ENCODE measurements around the gene ALOX12B. TPM values are rescaled to one million over a fixed set of nuclear protein-coding genes. Genes with fewer than 3 reads are reported as not detected.

The ALOX12B gene
- total and polyA plus RNA-seq, 2 of the 13 experiments (the other 11 are each of a cell fraction or from before 2014, with no cell fraction given), result 0.13 TPM; not detected in 1

GRCh38 chr17:8038954-8039610, 48.4 kb downstream of the ALOX12B start, which contains the start of gene ALOX15B:
ALOX15B (plus strand) TSS chr17:8039059; CDS start chr17:8039156, 97 bp downstream.
- Histone ChIP-seq H3K4me3 (replicated peaks in 1 of 3; ENCODE audit: insufficient read depth in 1 of 3, low read depth in 2 of 3, low read length in 3 of 3) (no peak within 1 kb of the TSS), H3K79me2 (ENCODE audit: insufficient read depth, low read length) (no peaks in the 10 kb centered on the region), H3K4me2 (ENCODE audit: low read depth, low read length) (no peak within 1 kb of the TSS), H3K9me3 (ENCODE audit: low read length) (no peaks in the 10 kb centered on the region), H3K9ac (ENCODE audit: insufficient read depth, low read depth, low read length) (no peak within 1 kb of the TSS), H3K27ac (ENCODE audit: extremely low read length, insufficient read depth, low read length) (no peak within 1 kb of the TSS), H4K20me1 (ENCODE audit: insufficient read depth, low read length) (no peaks in the 10 kb centered on the region; the same call in 1 of the 2 replicates), H2AFZ (ENCODE audit: low read length) (no peak within 1 kb of the TSS), H3K4me1 (ENCODE audit: insufficient read depth, low read length) (peaks cover 16% of the 10 kb centered on the region; the same call in 1 of the 2 replicates), H3K27me3 (ENCODE audit: control insufficient read depth in 1 of 2, insufficient read depth in 2 of 2, low read length in 2 of 2) (peaks cover 0 to 33% of the 10 kb centered on the region in 2 experiments; a peak in 2 of 5 replicates), H3K36me3 (replicated peaks in 1 of 2; ENCODE audit: control insufficient read depth in 1 of 2, insufficient read depth in 2 of 2, low read length in 2 of 2) (no peaks in the 10 kb centered on the region)
- no TSS peak for BruUV-seq (replicated peaks)
- ATAC-seq (no peak), FAIRE-seq (no peak), DNase-seq (ENCODE audit: low spot score) (no peak)
- POLR2A ChIA-PET, result no interaction called here
- no peak for TF ChIP-seq ZNF337 (CRISPR knock-in tag; IDR thresholded peaks at IDR 0.05; ENCODE audit: borderline replicate concordance, low read depth)
- TF ChIP-seq CSRNP1 (CRISPR knock-in tag; IDR thresholded peaks at IDR 0.05), result no peak
- 56% methylated on average over 21 of the region's 37 CpGs for WGBS (ENCODE audit: low lambda C conversion rate)
- in situ Hi-C loops (cut with HindIII; ENCODE audit: extremely low pct_ligation_motif_present, low pct_unique_long_range_greater_than_20kb), result no loop called here
- intact Hi-C loops (cut with micrococcal nuclease; ENCODE audit: unreplicated experiment), result no loop called here
- CTCF ChIA-PET (ENCODE audit: low intra/inter-chr PET ratio, low total read pairs), result no interaction called here

GRCh38 chr17:8032442-8032841, 55.1 kb downstream of the ALOX12B start:
- H3K79me2 ChIP-seq (ENCODE audit: insufficient read depth, low read length), result no peaks in the 10 kb centered on the region
- no peaks in the 10 kb centered on the region for H3K36me3 ChIP-seq (replicated peaks in 1 of 2; ENCODE audit: control insufficient read depth in 1 of 2, insufficient read depth in 2 of 2, low read length in 2 of 2)
- no peak overlapping the region for H3K4me2 ChIP-seq (ENCODE audit: low read depth, low read length)
- H2AFZ ChIP-seq (ENCODE audit: low read length), result no peak overlapping the region
- ChIA-PET POLR2A (interaction anchor here (1.9 kb wide), 1 partner anchor 24 kb away, joined by 6 read pairs; no protein-coding TSS in a partner anchor), CTCF (ENCODE audit: low intra/inter-chr PET ratio, low total read pairs) (no interaction called here)
- no peaks in the 10 kb centered on the region for H4K20me1 ChIP-seq (ENCODE audit: insufficient read depth, low read length)
- no peak overlapping the region for H3K4me3 ChIP-seq (replicated peaks in 1 of 3; ENCODE audit: insufficient read depth in 1 of 3, low read depth in 2 of 3, low read length in 3 of 3)
- no peak for TF ChIP-seq ZNF18 (CRISPR knock-in tag; IDR thresholded peaks at IDR 0.05; ENCODE audit: insufficient replicate concordance)
- TF ChIP-seq UBTF (CRISPR knock-in tag; IDR thresholded peaks at IDR 0.05), result no peak
- no peak for TF ChIP-seq TEAD3 (CRISPR knock-in tag; optimal IDR thresholded peaks at IDR 0.05; ENCODE audit: borderline replicate concordance)
- H3K27ac ChIP-seq (ENCODE audit: extremely low read length, insufficient read depth, low read length), result no peak overlapping the region
- ATAC-seq (no peak), DNase-seq (ENCODE audit: low spot score) (no peak), FAIRE-seq (no peak)
- intact Hi-C loops (cut with micrococcal nuclease; ENCODE audit: unreplicated experiment), result no loop called here
- BruUV-seq (replicated peaks), result no TSS peak
- H3K9ac ChIP-seq (ENCODE audit: insufficient read depth, low read depth, low read length), result no peak overlapping the region
- 45% methylated on average over 2 of the region's 2 CpGs for WGBS (ENCODE audit: low lambda C conversion rate)
- H3K27me3 ChIP-seq (ENCODE audit: control insufficient read depth in 1 of 2, insufficient read depth in 2 of 2, low read length in 2 of 2), result peaks cover 1 to 17% of the 10 kb centered on the region in 2 experiments; a peak in 2 of 5 replicates
- in situ Hi-C loops (cut with HindIII; ENCODE audit: extremely low pct_ligation_motif_present, low pct_unique_long_range_greater_than_20kb), result no loop called here
- H3K4me1 ChIP-seq (ENCODE audit: insufficient read depth, low read length), result peaks cover 19% of the 10 kb centered on the region
- H3K9me3 ChIP-seq (ENCODE audit: low read length), result no peaks in the 10 kb centered on the region

Data from HepG2 (cell line).